Smooth muscle cell (in vitro differentiated cells): ENCODE measurements around the gene KCTD16. TPM values are rescaled to one million over a fixed set of nuclear protein-coding genes. Genes with fewer than 3 reads are reported as not detected.

Experiments
- DNase-seq: peaks from one replicate; lab custom pipeline; 2025; ENCODE audit not compliant: unreplicated experiment; lab: John Stamatoyannopoulos, UW
- H2AFZ ChIP-seq: fragments of 200-600 bp; sonication (generic); 2 replicates; pipeline ENCODE4 v1.6.0; 2016; ENCODE audit warnings: antibody characterized with exemption, low read depth, mild to moderate bottlenecking
- H3F3A ChIP-seq: fragments of 200-600 bp; sonication (generic); 2 replicates; pipeline ENCODE4 v1.6.0; 2017; ENCODE audit warnings: antibody characterized with exemption, low read depth
- H3K27ac ChIP-seq: fragments of 200-600 bp; sonication (generic); 2 replicates; pipeline ENCODE4 v1.5.1; 2016; ENCODE audit warnings: low read depth, mild to moderate bottlenecking
- H3K27me3 ChIP-seq: fragments of 200-600 bp; sonication (generic); 2 replicates; pipeline ENCODE4 v1.6.1; 2016; ENCODE audit warnings: low read depth, mild to moderate bottlenecking
- H3K36me3 ChIP-seq: fragments of 200-600 bp; sonication (generic); 2 replicates; pipeline ENCODE4 v1.5.1; 2016; ENCODE audit warnings: low read depth
- H3K4me1 ChIP-seq: fragments of 200-600 bp; sonication (generic); 2 replicates; pipeline ENCODE4 v1.5.1; 2016; ENCODE audit warnings: low read depth
- H3K4me2 ChIP-seq: fragments of 200-600 bp; sonication (generic); 2 replicates; pipeline ENCODE4 v1.6.0; 2016; ENCODE audit warnings: mild to moderate bottlenecking
- H3K4me3 ChIP-seq: fragments of 200-600 bp; sonication (generic); 2 replicates; pipeline ENCODE4 v1.5.1; 2016; ENCODE audit warnings: mild to moderate bottlenecking
- H3K79me2 ChIP-seq: fragments of 200-600 bp; sonication (generic); 2 replicates; pipeline ENCODE4 v1.6.0; 2016; ENCODE audit warnings: low read depth, mild to moderate bottlenecking
- H3K9ac ChIP-seq: fragments of 200-600 bp; sonication (generic); 2 replicates; pipeline ENCODE4 v1.6.0; 2016; ENCODE audit warnings: low read depth
- H3K9me3 ChIP-seq: fragments of 200-600 bp; sonication (generic); replicated peaks from 2 replicates; pipeline ENCODE4 v1.5.1; 2016; ENCODE audit warnings: low read depth
- H4K20me1 ChIP-seq: fragments of 200-600 bp; sonication (generic); 2 replicates; pipeline ENCODE4 v1.6.0; 2016; ENCODE audit warnings: low read depth
- CTCF ChIP-seq: fragments of 200-600 bp; sonication (generic); IDR thresholded peaks from 2 replicates; pipeline ENCODE4 v1.5.1; 2017; ENCODE audit warnings: borderline replicate concordance, mild to moderate bottlenecking, antibody characterized with exemption; ENCODE audit not compliant: insufficient read depth, poor library complexity, severe bottlenecking
- WGBS: methylation state at CpG from one replicate; pipeline ENCODE4 v1.1.7; 2016; ENCODE audit warnings: low lambda C conversion rate; 5-methylcytosine and 5-hydroxymethylcytosine counted together
- polyA plus RNA-seq: library from polyadenylated mRNA; unstranded; fragments of >200 nt; fragmentation: Nextera tagmentation; extraction: Ambion mirVana; gene quantifications from 2 replicates; pipeline ENCODE4 v1.2.1, GENCODE V29; 2016
- total RNA-seq: library from RNA; depleted of rRNA; stranded (reverse); fragments of >200 nt; gene quantifications from 2 replicates; pipeline ENCODE4 v1.2.3, GENCODE V29; 2014

The KCTD16 gene
- total and polyA plus RNA-seq, 2 experiments from 2014 or later: 1.6 to 11.1 TPM

GRCh38 chr5:144304688-144305087, 134.0 kb downstream of the KCTD16 start:
- Histone ChIP-seq H3K9me3 (no peaks in the 10 kb centered on the region), H3K36me3 (no peaks in the 10 kb centered on the region), H3F3A (no peaks in the 10 kb centered on the region), H3K27me3 (no peaks in the 10 kb centered on the region), H2AFZ (no peak overlapping the region), H3K4me1 (no peaks in the 10 kb centered on the region), H3K27ac (no peak overlapping the region), H4K20me1 (peaks cover 92% of the 10 kb centered on the region), H3K4me2 (no peak overlapping the region), H3K4me3 (no peak overlapping the region), H3K79me2 (no peaks in the 10 kb centered on the region), H3K9ac (no peak overlapping the region)
- no peak for DNase-seq
- TF ChIP-seq CTCF: no peak
- 86% methylated on average over 3 of the region's 3 CpGs for WGBS

- 88% methylated on average over 4 of the region's 4 CpGs for WGBS
- TF ChIP-seq CTCF: no peak
Observed at GRCh38 chr5:144307736-144308135, 137.1 kb downstream of the KCTD16 start.

GRCh38 chr5:144308174-144308573, 137.5 kb downstream of the KCTD16 start:
- 89% methylated on average over 5 of the region's 5 CpGs for WGBS
- Histone ChIP-seq H3K36me3 (no peaks in the 10 kb centered on the region), H3K9ac (no peak overlapping the region), H3F3A (no peaks in the 10 kb centered on the region), H3K4me2 (no peak overlapping the region), H2AFZ (no peak overlapping the region), H3K9me3 (no peaks in the 10 kb centered on the region), H3K27me3 (no peaks in the 10 kb centered on the region), H3K27ac (no peak overlapping the region), H3K79me2 (no peaks in the 10 kb centered on the region), H3K4me3 (no peak overlapping the region), H3K4me1 (no peaks in the 10 kb centered on the region), H4K20me1 (peaks cover 90% of the 10 kb centered on the region)
- TF ChIP-seq CTCF: no peak
- DNase-seq: no peak

More at GRCh38 chr5:144307736-144308135, 137.1 kb downstream of the KCTD16 start:
- no peaks in the 10 kb centered on the region for H3K36me3 ChIP-seq
- no peak overlapping the region for H3K4me3 ChIP-seq
- no peak overlapping the region for H3K27ac ChIP-seq
- H3K4me2 ChIP-seq: no peak overlapping the region
- H3F3A ChIP-seq: no peaks in the 10 kb centered on the region
- H3K4me1 ChIP-seq: no peaks in the 10 kb centered on the region
- DNase-seq: no peak
- H2AFZ ChIP-seq: no peak overlapping the region
- no peaks in the 10 kb centered on the region for H3K9me3 ChIP-seq
- H3K79me2 ChIP-seq: no peaks in the 10 kb centered on the region
- H3K9ac ChIP-seq: no peak overlapping the region
- H4K20me1 ChIP-seq: peaks cover 91% of the 10 kb centered on the region
- no peaks in the 10 kb centered on the region for H3K27me3 ChIP-seq

- no peaks in the 10 kb centered on the region for H3K4me1 ChIP-seq
- no peak for TF ChIP-seq CTCF
- H3F3A ChIP-seq: no peaks in the 10 kb centered on the region
- no peak overlapping the region for H3K27ac ChIP-seq
- H3K79me2 ChIP-seq: no peaks in the 10 kb centered on the region
- no peaks in the 10 kb centered on the region for H3K27me3 ChIP-seq
- no peaks in the 10 kb centered on the region for H3K9me3 ChIP-seq
- no peak overlapping the region for H3K9ac ChIP-seq
- DNase-seq: no peak
- 63% methylated on average over 5 of the region's 5 CpGs for WGBS
- H3K4me2 ChIP-seq: no peak overlapping the region
- H2AFZ ChIP-seq: no peak overlapping the region
- H4K20me1 ChIP-seq: peaks cover 90% of the 10 kb centered on the region
- no peak overlapping the region for H3K4me3 ChIP-seq
- H3K36me3 ChIP-seq: no peaks in the 10 kb centered on the region
Observed at GRCh38 chr5:144308906-144309670, 138.4 kb downstream of the KCTD16 start.
